Measurements from ENCODE around the gene KRTAP17-1.

The KRTAP17-1 gene

DNA sequence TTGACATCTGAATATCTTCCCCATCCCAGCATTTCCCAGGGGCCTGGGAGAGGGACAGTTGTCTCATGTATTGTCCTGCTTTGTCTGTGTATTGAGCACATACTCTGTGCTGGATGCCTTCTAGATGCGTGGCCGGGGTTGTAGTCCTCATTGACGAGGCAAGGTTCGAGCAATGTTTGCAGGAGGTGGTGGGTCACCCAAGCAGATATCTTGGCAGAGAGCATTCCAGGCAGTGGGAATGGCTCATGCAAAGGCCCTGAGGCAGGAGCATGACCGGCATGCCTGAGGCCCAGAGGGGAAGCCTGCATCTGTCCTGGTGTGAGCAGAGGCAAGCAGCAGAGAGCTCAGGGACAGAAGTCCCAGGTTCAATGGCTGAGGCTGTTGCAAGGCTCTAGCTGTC, 17.6 kb upstream of the KRTAP17-1 start:
- Histone ChIP-seq H3K4me1 (ENCODE audit: control insufficient read depth in 2 of 2, insufficient read depth in 2 of 2, low read length in 2 of 2) (no peaks in the 10 kb centered on the region), H3K9ac (ENCODE audit: low read depth in 1 of 2, low read length in 2 of 2) (no peak overlapping the region), H3K4me3 (ENCODE audit: low read length in 2 of 2) (no peak overlapping the region)

DNA sequence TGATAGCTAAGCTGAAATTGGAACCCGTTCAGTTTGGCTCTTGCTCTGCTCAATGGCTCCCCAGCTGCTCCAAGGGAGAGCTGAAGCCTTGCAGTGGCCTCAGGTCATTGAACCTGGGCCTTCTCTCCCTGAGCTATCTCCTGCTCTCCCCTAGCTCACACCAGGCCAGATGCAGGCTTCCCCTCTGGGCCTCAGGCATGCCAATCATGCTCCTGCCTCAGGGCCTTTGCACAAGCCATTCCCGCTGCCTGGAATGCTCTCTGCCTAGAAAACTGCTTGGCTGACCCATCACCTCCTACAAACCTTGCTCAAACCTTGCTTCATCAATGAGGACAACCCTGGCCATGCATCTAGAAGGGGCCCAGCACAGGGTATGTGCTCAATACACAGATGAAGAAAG, 16.7 kb upstream of the KRTAP17-1 start:
- H3K4me1 ChIP-seq (ENCODE audit: control insufficient read depth in 2 of 2, insufficient read depth in 2 of 2, low read length in 2 of 2) = no peaks in the 10 kb centered on the region
- H3K36me3 ChIP-seq (ENCODE audit: control insufficient read depth in 2 of 2, insufficient read depth in 2 of 2, low read length in 2 of 2) = no peaks in the 10 kb centered on the region
- no peak overlapping the region for H3K9ac ChIP-seq (ENCODE audit: low read depth in 1 of 2, low read length in 2 of 2)
- H3K9me3 ChIP-seq (ENCODE audit: control insufficient read depth in 2 of 2, low read length in 2 of 2) = no peaks in the 10 kb centered on the region
- no peak overlapping the region for H3K27ac ChIP-seq (ENCODE audit: low read depth in 2 of 2, low read length in 2 of 2)
- H3K27me3 ChIP-seq (ENCODE audit: control insufficient read depth in 2 of 2, insufficient read depth in 2 of 2, low read length in 2 of 2) = no peaks in the 10 kb centered on the region
- H3K4me3 ChIP-seq (ENCODE audit: low read length in 2 of 2) = no peak overlapping the region

More for the DNA sequence above, 17.6 kb upstream of the KRTAP17-1 start:
- Histone ChIP-seq H3K27me3 (ENCODE audit: control insufficient read depth in 2 of 2, insufficient read depth in 2 of 2, low read length in 2 of 2) (no peaks in the 10 kb centered on the region), H3K27ac (ENCODE audit: low read depth in 2 of 2, low read length in 2 of 2) (no peak overlapping the region), H3K9me3 (ENCODE audit: control insufficient read depth in 2 of 2, low read length in 2 of 2) (no peaks in the 10 kb centered on the region), H3K36me3 (ENCODE audit: control insufficient read depth in 2 of 2, insufficient read depth in 2 of 2, low read length in 2 of 2) (no peaks in the 10 kb centered on the region)

DNA sequence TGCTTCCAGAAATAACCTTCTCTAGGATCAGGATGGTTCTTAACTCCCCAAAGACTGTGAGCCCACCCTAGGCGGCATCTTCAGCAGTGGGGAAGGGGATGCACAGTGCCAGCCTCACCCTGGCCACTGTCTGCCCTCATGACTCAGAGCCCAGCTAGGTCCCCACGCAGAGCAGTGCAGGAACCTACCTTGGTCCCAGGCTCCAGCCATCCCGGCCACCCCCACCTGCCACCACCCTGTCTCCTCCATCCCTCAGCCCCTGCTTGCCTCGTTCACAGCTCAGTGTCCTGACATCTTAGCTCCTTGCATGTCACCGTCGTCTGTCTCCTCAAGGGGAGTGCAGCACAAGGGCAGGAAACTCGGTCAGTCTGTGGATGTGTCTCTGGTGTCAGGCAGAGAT, 16.1 kb upstream of the KRTAP17-1 start:
- Histone ChIP-seq H3K9ac (ENCODE audit: low read depth in 1 of 2, low read length in 2 of 2) (no peak overlapping the region), H3K27me3 (ENCODE audit: control insufficient read depth in 2 of 2, insufficient read depth in 2 of 2, low read length in 2 of 2) (no peaks in the 10 kb centered on the region), H3K27ac (ENCODE audit: low read depth in 2 of 2, low read length in 2 of 2) (no peak overlapping the region), H3K9me3 (ENCODE audit: control insufficient read depth in 2 of 2, low read length in 2 of 2) (no peaks in the 10 kb centered on the region), H3K36me3 (ENCODE audit: control insufficient read depth in 2 of 2, insufficient read depth in 2 of 2, low read length in 2 of 2) (no peaks in the 10 kb centered on the region), H3K4me3 (ENCODE audit: low read length in 2 of 2) (no peak overlapping the region), H3K4me1 (ENCODE audit: control insufficient read depth in 2 of 2, insufficient read depth in 2 of 2, low read length in 2 of 2) (no peaks in the 10 kb centered on the region)

DNA sequence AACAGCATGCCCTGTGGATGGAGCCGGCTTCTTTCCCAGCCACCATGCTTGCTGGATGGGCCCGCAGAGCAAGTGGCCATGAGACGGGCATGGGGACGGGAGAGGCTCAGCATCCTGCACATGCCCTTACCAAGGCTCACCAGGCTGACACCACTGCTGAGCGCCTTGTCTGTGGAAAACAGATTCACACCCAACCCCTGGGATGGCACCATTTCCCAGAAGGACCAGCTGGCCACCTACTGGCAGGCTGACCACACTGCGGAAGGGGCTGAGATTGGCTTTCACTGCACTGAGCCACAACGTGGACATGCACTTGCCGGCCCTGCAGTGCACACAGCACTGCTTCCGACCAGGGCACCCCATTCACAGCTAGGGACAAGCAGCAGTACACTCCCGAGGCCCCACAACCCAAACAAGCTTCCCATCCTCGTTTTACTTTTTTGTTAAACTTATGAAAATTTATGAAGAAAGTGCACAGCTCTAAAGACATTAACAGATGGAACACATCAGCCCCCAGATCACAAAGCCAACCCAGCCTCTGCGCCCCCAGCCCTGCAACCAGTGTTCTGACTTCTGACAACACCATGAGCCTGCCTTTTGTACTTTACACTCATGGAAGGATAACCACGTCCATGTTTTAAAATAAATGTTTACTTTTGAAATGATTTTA, 13.9 kb upstream of the KRTAP17-1 start:
- H3K9ac ChIP-seq (ENCODE audit: low read depth in 1 of 2, low read length in 2 of 2) = no peak overlapping the region
- no peaks in the 10 kb centered on the region for H3K4me1 ChIP-seq (ENCODE audit: control insufficient read depth in 2 of 2, insufficient read depth in 2 of 2, low read length in 2 of 2)
- H3K27ac ChIP-seq (ENCODE audit: low read depth in 2 of 2, low read length in 2 of 2) = no peak overlapping the region
- no peaks in the 10 kb centered on the region for H3K27me3 ChIP-seq (ENCODE audit: control insufficient read depth in 2 of 2, insufficient read depth in 2 of 2, low read length in 2 of 2)
- no peak overlapping the region for H3K4me3 ChIP-seq (ENCODE audit: low read length in 2 of 2)
- H3K9me3 ChIP-seq (ENCODE audit: control insufficient read depth in 2 of 2, low read length in 2 of 2) = no peaks in the 10 kb centered on the region
- no peaks in the 10 kb centered on the region for H3K36me3 ChIP-seq (ENCODE audit: control insufficient read depth in 2 of 2, insufficient read depth in 2 of 2, low read length in 2 of 2)

DNA sequence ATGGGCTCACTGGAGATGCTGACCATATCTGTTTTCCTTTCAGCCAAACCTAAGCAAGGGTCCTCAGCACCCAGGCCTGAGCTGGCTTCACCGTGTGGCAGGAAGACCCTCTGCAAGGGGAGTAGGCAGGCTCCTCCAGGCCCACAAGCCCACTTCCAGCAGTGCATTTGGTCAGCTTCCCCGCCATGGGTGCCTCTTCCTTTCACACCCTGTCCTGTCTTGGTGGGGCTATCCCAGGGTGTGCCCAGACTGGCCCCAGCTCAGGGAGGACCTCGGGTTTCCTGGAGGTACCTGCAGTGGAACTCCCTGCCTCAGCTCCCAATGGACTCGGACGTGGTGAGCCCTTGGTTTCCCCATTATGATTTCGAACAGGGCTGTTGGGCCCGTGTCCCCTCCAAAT, 12.7 kb upstream of the KRTAP17-1 start:
- Histone ChIP-seq H3K27ac (ENCODE audit: low read depth in 2 of 2, low read length in 2 of 2) (no peak overlapping the region), H3K9ac (ENCODE audit: low read depth in 1 of 2, low read length in 2 of 2) (no peak overlapping the region), H3K4me1 (ENCODE audit: control insufficient read depth in 2 of 2, insufficient read depth in 2 of 2, low read length in 2 of 2) (no peaks in the 10 kb centered on the region), H3K4me3 (ENCODE audit: low read length in 2 of 2) (no peak overlapping the region), H3K27me3 (ENCODE audit: control insufficient read depth in 2 of 2, insufficient read depth in 2 of 2, low read length in 2 of 2) (no peaks in the 10 kb centered on the region), H3K36me3 (ENCODE audit: control insufficient read depth in 2 of 2, insufficient read depth in 2 of 2, low read length in 2 of 2) (no peaks in the 10 kb centered on the region), H3K9me3 (ENCODE audit: control insufficient read depth in 2 of 2, low read length in 2 of 2) (no peaks in the 10 kb centered on the region)

DNA sequence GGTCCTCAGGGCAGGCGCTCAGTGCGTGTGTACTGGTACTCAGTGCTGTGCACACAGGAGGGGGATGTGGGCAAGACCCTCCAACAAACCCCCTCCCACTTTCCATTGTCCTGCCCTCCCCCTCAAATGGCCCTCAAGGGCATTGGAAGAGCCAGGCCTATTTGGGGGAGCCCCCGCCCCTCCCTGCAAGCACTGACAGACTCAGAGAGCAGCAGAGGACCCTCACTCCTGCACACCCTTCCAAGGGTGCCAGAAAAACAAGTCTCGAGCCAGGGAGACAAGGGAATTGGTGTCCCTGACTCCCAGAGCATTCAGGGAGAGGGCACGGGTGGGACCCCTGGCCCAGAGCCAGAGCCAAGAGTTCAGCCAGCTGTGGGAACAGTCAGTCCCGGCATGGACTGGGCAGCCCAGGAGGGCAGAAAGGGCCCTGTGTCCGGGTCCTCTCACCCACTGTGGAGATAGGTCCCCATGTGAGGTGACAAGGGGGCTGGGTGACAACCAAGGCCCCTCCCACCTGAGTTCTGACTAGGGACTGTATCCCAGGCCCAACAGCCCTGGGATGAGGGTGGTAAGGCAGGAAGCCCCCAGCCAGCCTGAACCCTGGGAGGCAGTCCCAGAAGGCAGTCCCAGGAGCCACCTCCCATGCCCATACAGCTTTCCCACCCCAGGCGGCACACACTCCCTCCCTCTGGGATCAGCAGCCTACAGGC, 12.1 kb upstream of the KRTAP17-1 start:
- no peaks in the 10 kb centered on the region for H3K36me3 ChIP-seq (ENCODE audit: control insufficient read depth in 2 of 2, insufficient read depth in 2 of 2, low read length in 2 of 2)
- no peak overlapping the region for H3K27ac ChIP-seq (ENCODE audit: low read depth in 2 of 2, low read length in 2 of 2)
- H3K9me3 ChIP-seq (ENCODE audit: control insufficient read depth in 2 of 2, low read length in 2 of 2) = no peaks in the 10 kb centered on the region
- no peaks in the 10 kb centered on the region for H3K27me3 ChIP-seq (ENCODE audit: control insufficient read depth in 2 of 2, insufficient read depth in 2 of 2, low read length in 2 of 2)
- no peak overlapping the region for H3K4me3 ChIP-seq (ENCODE audit: low read length in 2 of 2)
- no peaks in the 10 kb centered on the region for H3K4me1 ChIP-seq (ENCODE audit: control insufficient read depth in 2 of 2, insufficient read depth in 2 of 2, low read length in 2 of 2)
- no peak overlapping the region for H3K9ac ChIP-seq (ENCODE audit: low read depth in 1 of 2, low read length in 2 of 2)

DNA sequence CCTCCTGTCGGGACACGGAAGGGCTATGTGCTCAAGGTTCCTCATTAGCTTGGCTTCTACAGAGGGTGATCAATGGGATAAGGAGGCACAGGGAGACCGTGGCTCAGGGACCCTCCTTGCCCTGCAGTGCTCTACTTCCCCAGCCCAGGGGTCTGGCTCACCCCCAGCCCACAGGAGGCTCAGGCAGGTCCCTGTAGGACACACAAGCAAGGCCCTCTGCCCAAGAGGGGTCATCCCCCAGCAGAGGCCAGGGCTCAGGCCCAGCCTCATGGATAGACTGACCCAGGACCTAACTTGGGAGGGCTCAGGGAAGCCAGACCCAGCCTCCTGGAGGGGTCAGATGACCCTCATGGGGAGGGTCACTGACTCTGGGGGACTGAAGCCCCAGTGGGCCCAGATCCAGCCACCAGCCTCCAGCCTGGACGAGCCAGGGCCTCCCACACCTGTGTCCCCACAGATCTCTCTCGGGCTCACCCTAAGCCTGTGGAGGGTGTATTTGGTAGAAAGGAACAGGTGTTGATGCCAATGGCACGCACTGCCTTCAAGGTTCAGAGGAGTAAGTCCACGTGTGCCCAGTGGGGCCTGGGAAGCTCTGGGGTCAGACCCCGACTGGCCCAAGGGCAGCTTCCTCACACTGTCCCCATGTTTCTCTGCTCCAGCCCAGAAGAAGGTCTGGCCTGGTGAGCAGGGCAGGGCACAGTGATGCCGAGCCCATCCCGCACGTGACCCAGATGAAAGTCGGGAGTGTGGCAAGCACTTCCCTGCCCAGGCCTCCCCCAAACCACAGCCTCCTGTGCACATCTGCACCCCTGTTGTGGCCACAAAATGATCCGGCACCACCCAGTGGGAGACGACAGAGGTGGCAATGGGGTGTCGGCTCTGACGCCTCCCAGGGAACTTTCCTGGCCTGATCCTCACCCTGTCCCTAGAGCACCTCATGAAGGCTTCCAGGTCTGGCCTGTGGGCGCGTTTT, 10.9 kb upstream of the KRTAP17-1 start:
- no peaks in the 10 kb centered on the region for H3K4me1 ChIP-seq (ENCODE audit: control insufficient read depth in 2 of 2, insufficient read depth in 2 of 2, low read length in 2 of 2)
- H3K36me3 ChIP-seq (ENCODE audit: control insufficient read depth in 2 of 2, insufficient read depth in 2 of 2, low read length in 2 of 2) = no peaks in the 10 kb centered on the region
- H3K4me3 ChIP-seq (ENCODE audit: low read length in 2 of 2) = no peak overlapping the region
- no peak overlapping the region for H3K27ac ChIP-seq (ENCODE audit: low read depth in 2 of 2, low read length in 2 of 2)
- no peaks in the 10 kb centered on the region for H3K9me3 ChIP-seq (ENCODE audit: control insufficient read depth in 2 of 2, low read length in 2 of 2)
- no peaks in the 10 kb centered on the region for H3K27me3 ChIP-seq (ENCODE audit: control insufficient read depth in 2 of 2, insufficient read depth in 2 of 2, low read length in 2 of 2)
- H3K9ac ChIP-seq (ENCODE audit: low read depth in 1 of 2, low read length in 2 of 2) = no peak overlapping the region

DNA sequence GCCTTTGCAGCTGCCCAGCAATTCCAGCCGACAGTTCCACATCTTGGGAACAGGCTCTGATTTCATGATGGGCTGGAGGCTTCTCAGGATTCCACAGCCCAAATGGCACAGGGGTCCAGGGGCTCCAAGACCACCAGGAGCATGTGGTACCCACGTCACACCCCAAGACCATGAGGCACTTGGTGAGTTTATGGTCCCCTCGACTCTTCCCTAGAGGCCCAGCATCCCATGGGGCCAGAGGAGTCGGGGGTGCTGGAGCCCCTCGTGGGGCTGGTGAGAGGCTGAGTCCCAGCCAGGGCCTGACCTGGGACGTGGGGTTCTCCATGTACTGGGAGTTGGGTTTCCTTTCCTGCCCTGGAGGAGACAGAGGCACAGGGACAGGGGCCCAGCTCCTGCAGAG, 10.1 kb upstream of the KRTAP17-1 start:
- no peak overlapping the region for H3K9ac ChIP-seq (ENCODE audit: low read depth in 1 of 2, low read length in 2 of 2)
- no peaks in the 10 kb centered on the region for H3K36me3 ChIP-seq (ENCODE audit: control insufficient read depth in 2 of 2, insufficient read depth in 2 of 2, low read length in 2 of 2)
- no peaks in the 10 kb centered on the region for H3K4me1 ChIP-seq (ENCODE audit: control insufficient read depth in 2 of 2, insufficient read depth in 2 of 2, low read length in 2 of 2)
- no peaks in the 10 kb centered on the region for H3K27me3 ChIP-seq (ENCODE audit: control insufficient read depth in 2 of 2, insufficient read depth in 2 of 2, low read length in 2 of 2)
- no peak overlapping the region for H3K4me3 ChIP-seq (ENCODE audit: low read length in 2 of 2)
- H3K27ac ChIP-seq (ENCODE audit: low read depth in 2 of 2, low read length in 2 of 2) = no peak overlapping the region
- no peaks in the 10 kb centered on the region for H3K9me3 ChIP-seq (ENCODE audit: control insufficient read depth in 2 of 2, low read length in 2 of 2)

DNA sequence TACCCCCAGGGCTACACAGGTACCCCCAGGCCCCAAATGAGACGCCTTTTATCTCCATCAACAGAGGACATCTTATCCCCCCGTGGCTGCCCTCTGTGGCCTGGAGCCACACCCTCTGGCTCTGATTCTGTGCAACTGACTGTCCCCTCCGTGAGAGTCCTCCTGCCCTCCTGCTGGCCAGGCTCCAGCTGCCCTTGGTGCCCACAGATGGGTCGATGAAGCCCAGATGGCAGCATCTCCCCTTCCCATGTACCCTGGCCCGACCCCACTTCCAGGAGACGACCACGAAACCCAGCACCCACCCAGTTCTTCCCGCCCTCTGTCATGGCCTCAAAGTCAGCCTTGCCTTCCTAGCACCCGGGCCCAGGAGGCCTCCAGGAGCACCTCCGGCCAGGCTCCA, 9.6 kb upstream of the KRTAP17-1 start:
- no peaks in the 10 kb centered on the region for H3K36me3 ChIP-seq (ENCODE audit: control insufficient read depth in 2 of 2, insufficient read depth in 2 of 2, low read length in 2 of 2)
- H3K27ac ChIP-seq (ENCODE audit: low read depth in 2 of 2, low read length in 2 of 2) = no peak overlapping the region
- no peak overlapping the region for H3K9ac ChIP-seq (ENCODE audit: low read depth in 1 of 2, low read length in 2 of 2)
- no peaks in the 10 kb centered on the region for H3K4me1 ChIP-seq (ENCODE audit: control insufficient read depth in 2 of 2, insufficient read depth in 2 of 2, low read length in 2 of 2)
- no peaks in the 10 kb centered on the region for H3K9me3 ChIP-seq (ENCODE audit: control insufficient read depth in 2 of 2, low read length in 2 of 2)
- H3K4me3 ChIP-seq (ENCODE audit: low read length in 2 of 2) = no peak overlapping the region
- no peaks in the 10 kb centered on the region for H3K27me3 ChIP-seq (ENCODE audit: control insufficient read depth in 2 of 2, insufficient read depth in 2 of 2, low read length in 2 of 2)
